ENCODE measurements around the gene HTR5A. TPM values are rescaled to one million over a fixed set of nuclear protein-coding genes. Genes with fewer than 3 reads are reported as not detected.

The HTR5A gene
- not detected in 2 replicates for total RNA-seq

GRCh38 chr7:155069992-155070751, at the start of gene HTR5A:
Gene HTR5A, plus strand, starts transcription at chr7:155070324. Its CDS starts 576 bp downstream, at chr7:155070900.

Other genes starting within 250 kb of the HTR5A start
- gene PAXIP1, start 67.2 kb upstream of the HTR5A start, total RNA-seq: 5.5 and 7.8 TPM in 2 replicates
- 237 and 290 TPM in 2 replicates for gene INSIG1, start 227.6 kb downstream of the HTR5A start, total RNA-seq